PC-9 (cell line): ENCODE data around the gene TEC.

Experiments
- CTCF ChIP-seq: fragments of 200-600 bp; sonication (generic); conservative IDR thresholded peaks from 2 replicates; pipeline ENCODE4 v1.6.1; 2017; ENCODE audit warnings: mixed run types, antibody characterized with exemption, mild to moderate bottlenecking, moderate library complexity
- EZH2 ChIP-seq: fragments of 200-600 bp; sonication (generic); IDR thresholded peaks from 2 replicates; pipeline ENCODE4 v1.8.0; 2017; ENCODE audit warnings: antibody characterized with exemption, low read depth

- no peak for TF ChIP-seq CTCF
- no peak for TF ChIP-seq EZH2
Observed at GRCh38 chr4:48175328-48175727, 94.3 kb downstream of the TEC start.
